ENCODE results near the gene PSAT1. TPM values are rescaled to one million over a fixed set of nuclear protein-coding genes. Genes with fewer than 3 reads are reported as not detected.

The PSAT1 gene
- total and polyA plus RNA-seq, 2 of the 13 experiments (the other 11 are each of a cell fraction or from before 2014, with no cell fraction given) = 135 to 229 TPM

GRCh38 chr9:78354989-78355388 is 58.1 kb downstream of the PSAT1 start:
- Histone ChIP-seq H2AFZ (ENCODE audit: low read length) (no peak overlapping the region), H3K27me3 (ENCODE audit: control insufficient read depth in 1 of 2, insufficient read depth in 2 of 2, low read length in 2 of 2) (no peaks in the 10 kb centered on the region), H3K4me2 (ENCODE audit: low read depth, low read length) (no peak overlapping the region), H3K4me1 (ENCODE audit: insufficient read depth, low read length) (peaks cover 18% of the 10 kb centered on the region), H3K36me3 (replicated peaks in 1 of 2; ENCODE audit: control insufficient read depth in 1 of 2, insufficient read depth in 2 of 2, low read length in 2 of 2) (no peaks in the 10 kb centered on the region), H3K79me2 (ENCODE audit: insufficient read depth, low read length) (no peaks in the 10 kb centered on the region), H3K27ac (ENCODE audit: extremely low read length, insufficient read depth, low read length) (peak overlapping the region; percentile 8), H4K20me1 (ENCODE audit: insufficient read depth, low read length) (no peaks in the 10 kb centered on the region), H3K4me3 (replicated peaks in 1 of 3; ENCODE audit: insufficient read depth in 1 of 3, low read depth in 2 of 3, low read length in 3 of 3) (no peak overlapping the region), H3K9ac (ENCODE audit: insufficient read depth, low read depth, low read length) (no peak overlapping the region), H3K9me3 (ENCODE audit: low read length) (no peaks in the 10 kb centered on the region)
- ChIA-PET CTCF (ENCODE audit: low intra/inter-chr PET ratio, low total read pairs) (no interaction called here), POLR2A (interaction anchor here (1.3 kb wide), 1 partner anchor 58 kb away, joined by 3 read pairs; the partner anchor contains the start of gene PSAT1)
- BruUV-seq (replicated peaks) = no TSS peak
- FAIRE-seq = no peak
- no peak for DNase-seq (ENCODE audit: low spot score)
- peak; percentile 38 for ATAC-seq
- WGBS (ENCODE audit: low lambda C conversion rate) = 84% methylated on average over 3 of the region's 3 CpGs
- intact Hi-C loops (cut with micrococcal nuclease; ENCODE audit: unreplicated experiment) = no loop called here
- in situ Hi-C loops (cut with HindIII; ENCODE audit: extremely low pct_ligation_motif_present, low pct_unique_long_range_greater_than_20kb) = no loop called here
- TF ChIP-seq CCDC6 (CRISPR knock-in tag; IDR thresholded peaks at IDR 0.05) (no peak), MED8 (CRISPR knock-in tag; IDR thresholded peaks at IDR 0.05; ENCODE audit: insufficient replicate concordance) (no peak), ZBTB46 (CRISPR knock-in tag; IDR thresholded peaks at IDR 0.05; ENCODE audit: borderline replicate concordance) (no peak), ZNF331 (CRISPR knock-in tag; IDR thresholded peaks at IDR 0.05) (no peak), NFKB2 (CRISPR knock-in tag; IDR thresholded peaks at IDR 0.05; ENCODE audit: borderline replicate concordance) (no peak), MTA3 (CRISPR knock-in tag; IDR thresholded peaks at IDR 0.05) (no peak), SP1 (IDR thresholded peaks at IDR 0.05) (no peak), SP1 (CRISPR knock-in tag; IDR thresholded peaks at IDR 0.05) (no peak), ZNF557 (CRISPR knock-in tag; IDR thresholded peaks at IDR 0.05) (no peak), CREB1 (IDR thresholded peaks at IDR 0.05) (no peak), CREB1 (CRISPR knock-in tag; IDR thresholded peaks at IDR 0.05) (no peak), DMTF1 (CRISPR knock-in tag; IDR thresholded peaks at IDR 0.05) (no peak), ZBTB40 (IDR thresholded peaks at IDR 0.05) (no peak), ZBTB40 (CRISPR knock-in tag; IDR thresholded peaks at IDR 0.05) (no peak)

Data from HepG2 (cell line).